RWPE1 (cell line): ENCODE results near the gene CARM1.

Experiments
- CTCF ChIA-PET: fragments of 350-600 bp; sonication (Branson Sonifier 250); formaldehyde crosslinking; extraction: SDS; loops from one replicate; lab custom pipeline; 2021; lab: Yijun Ruan, JAX
- POLR2A ChIA-PET: fragments of 400-600 bp; formaldehyde crosslinking; extraction: SDS; loops from one replicate; lab custom pipeline; 2020; ENCODE audit warnings: antibody characterized with exemption; ENCODE audit not compliant: low non-redundant PET; lab: Yijun Ruan, JAX
- DNase-seq: peaks from one replicate; pipeline ENCODE4 v3.0.0; 2012; ENCODE audit warnings: low spot score
- H3K27ac ChIP-seq: fragments of 450-650 bp; 2 replicates; pipeline ENCODE4 v1.5.1; 2017
- TF ChIP-seq, protein P1 (sequence below): fragments of 450-650 bp; conservative IDR thresholded peaks from 2 replicates; pipeline ENCODE4 v1.5.1; 2017; ENCODE audit warnings: low read depth, mild to moderate bottlenecking

Gene CARM1

DNA sequence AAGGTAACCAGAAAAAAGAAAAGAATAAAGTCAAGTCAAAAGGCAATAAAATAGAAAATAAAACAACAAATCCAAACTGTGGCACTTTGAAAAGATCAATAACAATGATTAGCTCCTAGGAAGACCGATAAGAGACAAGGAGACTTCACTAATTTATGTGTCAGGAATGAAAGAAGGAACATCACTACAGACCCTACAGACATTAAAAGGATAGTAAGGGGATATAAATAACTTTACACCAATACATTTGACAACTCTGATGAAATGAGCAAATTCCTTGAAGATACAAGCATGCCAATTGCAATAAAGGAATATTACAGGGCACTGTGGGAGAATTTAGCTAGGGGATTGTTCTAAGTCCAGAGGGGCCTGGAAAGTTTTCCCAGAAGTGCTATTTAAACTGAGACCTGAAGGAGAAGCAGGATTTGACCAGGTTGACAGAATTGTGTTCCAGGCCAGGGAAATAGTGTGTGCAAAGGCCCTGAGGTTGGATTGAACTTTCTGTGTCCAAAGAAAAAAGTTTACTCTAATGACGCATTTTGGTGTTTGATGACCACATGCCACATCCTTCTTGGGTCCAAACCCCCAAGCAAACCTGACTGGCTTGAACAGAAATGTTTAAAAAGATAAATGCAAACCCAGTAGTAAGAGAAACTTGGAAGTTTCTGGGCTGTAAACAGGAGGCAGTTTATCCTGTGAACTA is 24.7 kb upstream of the CARM1 start:
- H3K27ac ChIP-seq, result no peak overlapping the region
- POLR2A ChIA-PET, result no interaction called here
- CTCF ChIA-PET, result no interaction called here
- TF ChIP-seq, protein P1, sequence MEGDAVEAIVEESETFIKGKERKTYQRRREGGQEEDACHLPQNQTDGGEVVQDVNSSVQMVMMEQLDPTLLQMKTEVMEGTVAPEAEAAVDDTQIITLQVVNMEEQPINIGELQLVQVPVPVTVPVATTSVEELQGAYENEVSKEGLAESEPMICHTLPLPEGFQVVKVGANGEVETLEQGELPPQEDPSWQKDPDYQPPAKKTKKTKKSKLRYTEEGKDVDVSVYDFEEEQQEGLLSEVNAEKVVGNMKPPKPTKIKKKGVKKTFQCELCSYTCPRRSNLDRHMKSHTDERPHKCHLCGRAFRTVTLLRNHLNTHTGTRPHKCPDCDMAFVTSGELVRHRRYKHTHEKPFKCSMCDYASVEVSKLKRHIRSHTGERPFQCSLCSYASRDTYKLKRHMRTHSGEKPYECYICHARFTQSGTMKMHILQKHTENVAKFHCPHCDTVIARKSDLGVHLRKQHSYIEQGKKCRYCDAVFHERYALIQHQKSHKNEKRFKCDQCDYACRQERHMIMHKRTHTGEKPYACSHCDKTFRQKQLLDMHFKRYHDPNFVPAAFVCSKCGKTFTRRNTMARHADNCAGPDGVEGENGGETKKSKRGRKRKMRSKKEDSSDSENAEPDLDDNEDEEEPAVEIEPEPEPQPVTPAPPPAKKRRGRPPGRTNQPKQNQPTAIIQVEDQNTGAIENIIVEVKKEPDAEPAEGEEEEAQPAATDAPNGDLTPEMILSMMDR, result no peak
- DNase-seq, result no peak

DNA sequence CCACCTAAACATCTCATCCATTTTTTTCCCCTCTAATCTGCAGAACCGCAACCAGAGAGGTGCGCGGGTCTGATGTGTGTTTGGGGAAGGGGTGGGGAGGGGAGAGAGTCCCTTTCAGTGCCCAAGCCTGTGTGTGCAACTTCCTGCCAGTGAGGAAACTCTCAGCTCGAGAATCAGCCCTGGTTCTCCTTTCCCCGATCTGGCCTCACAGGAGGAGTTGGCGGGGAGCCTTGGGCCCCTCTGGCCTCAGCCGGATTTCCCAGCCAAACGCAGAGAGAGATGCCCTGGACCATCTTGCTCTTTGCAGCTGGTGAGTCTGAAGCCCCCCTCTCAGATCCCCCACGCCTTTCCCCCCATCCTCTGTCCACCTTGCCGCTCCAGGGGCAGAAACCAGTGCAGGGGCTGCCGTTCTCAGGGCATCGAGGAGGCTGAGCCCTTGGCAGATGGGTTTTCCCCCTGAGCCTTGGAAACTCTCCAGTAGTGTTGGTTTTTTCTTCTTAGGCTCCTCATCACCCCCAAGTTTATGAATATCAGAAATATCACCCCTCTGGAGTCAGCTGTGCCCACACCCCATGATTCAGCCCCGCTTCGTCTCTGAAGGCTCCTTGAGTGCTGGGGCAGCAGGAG is 23.0 kb upstream of the CARM1 start, which contains the start of gene C19orf38:
TSS of gene C19orf38 (plus strand) at position 186 of the 627 bp plus-strand sequence. CDS start at position 280, 94 bp downstream.
- ChIA-PET POLR2A (no interaction called here), CTCF (interaction anchor here (0.5 to 0.6 kb wide), 3 partner anchors 341 to 598 kb away, joined by 3 read pairs; no protein-coding TSS in a partner anchor)
- TF ChIP-seq, protein P1, result no peak
- H3K27ac ChIP-seq, result no peak within 1 kb of the TSS
- DNase-seq, result no peak

DNA sequence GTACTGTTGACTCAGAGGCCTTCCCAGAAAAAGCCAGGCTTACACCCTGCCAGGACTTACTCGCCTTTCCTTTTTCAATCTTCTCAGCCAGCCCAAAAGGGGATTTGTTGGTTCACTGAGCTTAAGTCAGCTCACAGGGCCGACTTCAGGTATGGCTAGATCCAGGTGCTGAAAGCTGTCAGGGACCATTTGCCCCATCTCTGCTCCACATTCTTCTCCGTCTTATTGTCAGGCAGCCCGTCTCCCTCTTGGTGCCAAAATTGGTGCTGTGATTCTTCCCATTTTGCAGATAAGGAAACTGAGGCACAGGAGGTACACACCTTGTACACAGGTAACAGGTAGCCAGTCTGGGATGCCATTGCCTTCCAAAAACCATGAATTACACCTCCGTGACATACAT is 20.7 kb upstream of the CARM1 start:
- no peak for DNase-seq
- ChIA-PET POLR2A (no interaction called here), CTCF (interaction anchor here (1.3 to 1.9 kb wide), 2 partner anchors 14 kb away, joined by 3 to 6 read pairs; no protein-coding TSS in a partner anchor)
- H3K27ac ChIP-seq, result no peak overlapping the region
- TF ChIP-seq, protein P1, result no peak

DNA sequence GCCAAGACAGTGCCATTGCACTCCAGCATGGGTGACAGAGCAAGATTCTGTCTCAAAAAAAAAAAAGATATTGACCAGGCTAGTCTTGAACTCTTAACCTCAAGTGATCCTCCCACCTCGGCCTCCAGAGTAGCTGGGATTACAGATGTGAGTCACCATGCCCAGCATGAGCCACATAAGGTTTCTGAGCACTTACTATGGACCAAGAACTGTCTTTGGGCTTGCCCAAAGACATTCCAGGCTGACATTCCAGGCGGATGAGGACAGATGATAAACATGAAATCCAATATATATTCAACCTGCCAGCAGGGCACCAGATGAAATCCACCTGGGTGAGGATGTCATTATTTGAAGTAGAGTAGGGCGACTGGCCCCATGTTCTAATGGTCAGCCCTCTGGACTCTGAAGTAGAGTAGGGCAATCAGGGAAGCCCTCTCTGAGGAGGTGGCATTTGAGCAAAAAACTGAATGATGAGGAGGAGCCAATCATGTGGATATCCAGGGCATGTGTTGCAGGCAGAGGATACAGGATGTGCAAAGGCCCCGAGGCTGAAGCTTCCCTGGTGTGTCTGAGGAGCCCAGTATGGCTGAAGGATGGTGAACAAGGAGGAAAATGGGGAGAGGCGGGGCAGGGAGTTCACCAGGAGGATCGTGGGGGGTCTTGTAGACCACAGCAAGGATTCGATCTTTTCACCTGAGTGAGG is 19.1 kb upstream of the CARM1 start:
- POLR2A ChIA-PET, result no interaction called here
- no peak for DNase-seq
- H3K27ac ChIP-seq, result no peak overlapping the region
- TF ChIP-seq, protein P1, result no peak
- CTCF ChIA-PET, result interaction anchor here (0.6 to 1.3 kb wide), 4 partner anchors 10 to 15 kb away, joined by 3 to 5 read pairs (median 4); no protein-coding TSS in a partner anchor

DNA sequence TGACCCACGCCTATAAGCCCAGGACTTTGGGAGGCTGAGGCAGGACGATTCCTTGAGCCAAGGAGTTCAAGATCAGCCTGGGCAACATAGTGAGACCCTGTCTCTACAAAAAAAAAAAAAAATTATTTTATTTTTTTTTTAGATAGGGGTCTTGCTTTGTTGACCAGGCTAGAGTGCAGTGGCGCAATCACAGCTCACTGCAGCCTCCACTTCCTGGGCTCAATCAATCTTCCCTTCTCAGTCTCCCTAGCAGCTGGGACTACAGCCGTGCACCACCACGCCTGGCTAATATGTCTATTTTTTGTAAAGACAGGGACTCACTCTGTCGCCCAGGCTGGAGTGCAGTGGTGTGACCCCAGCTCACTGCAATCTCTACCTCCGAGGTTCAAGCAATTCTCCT is 18.4 kb upstream of the CARM1 start:
- POLR2A ChIA-PET, result no interaction called here
- CTCF ChIA-PET, result interaction anchor here (0.6 to 1.2 kb wide), 3 partner anchors 12 to 375 kb away, joined by 3 to 5 read pairs (median 3); no protein-coding TSS in a partner anchor
- TF ChIP-seq, protein P1, result no peak
- DNase-seq, result no peak
- no peak overlapping the region for H3K27ac ChIP-seq
